Measurements from ENCODE around the gene SCUBE1.
A peak's percentile ranks its signal among the peaks of the same experiment; 100 is the strongest.

The SCUBE1 gene

GRCh38 chr22:43235445-43236409, 107.4 kb downstream of the SCUBE1 start:
- in situ Hi-C loops (cut with HindIII; ENCODE audit: low sequenced_read_pairs) = no loop called here
- H3K4me3 ChIP-seq (ENCODE audit: low read depth, low read length) = no peak overlapping the region
- no peak for DNase-seq (ENCODE audit: low read depth, low spot score)
- TF ChIP-seq CTCF (IDR thresholded peaks at IDR 0.05; ENCODE audit: low read depth, low read length) = no peak

- H3K4me3 ChIP-seq (ENCODE audit: low read depth, low read length) = no peak overlapping the region
- in situ Hi-C loops (cut with HindIII; ENCODE audit: low sequenced_read_pairs) = no loop called here
- TF ChIP-seq CTCF (IDR thresholded peaks at IDR 0.05; ENCODE audit: low read depth, low read length) = no peak
- no peak for DNase-seq (ENCODE audit: low read depth, low spot score)
Observed at GRCh38 chr22:43234264-43234988, 108.7 kb downstream of the SCUBE1 start.

- no peak for TF ChIP-seq CTCF (IDR thresholded peaks at IDR 0.05; ENCODE audit: low read depth, low read length)
Observed at GRCh38 chr22:43233529-43233928, 109.6 kb downstream of the SCUBE1 start.

GRCh38 chr22:43232445-43232844, 110.7 kb downstream of the SCUBE1 start:
- H3K4me3 ChIP-seq (ENCODE audit: low read depth, low read length) = no peak overlapping the region
- DNase-seq (ENCODE audit: low read depth, low spot score) = no peak

More at GRCh38 chr22:43233529-43233928, 109.6 kb downstream of the SCUBE1 start:
- H3K4me3 ChIP-seq (ENCODE audit: low read depth, low read length) = no peak overlapping the region
- DNase-seq (ENCODE audit: low read depth, low spot score) = no peak
- in situ Hi-C loops (cut with HindIII; ENCODE audit: low sequenced_read_pairs) = no loop called here

GRCh38 chr22:43231724-43232034, 111.5 kb downstream of the SCUBE1 start:
- in situ Hi-C loops (cut with HindIII; ENCODE audit: low sequenced_read_pairs) = no loop called here
- no peak for TF ChIP-seq CTCF (IDR thresholded peaks at IDR 0.05; ENCODE audit: low read depth, low read length)
- no peak for DNase-seq (ENCODE audit: low read depth, low spot score)
- no peak overlapping the region for H3K4me3 ChIP-seq (ENCODE audit: low read depth, low read length)

More at GRCh38 chr22:43232445-43232844, 110.7 kb downstream of the SCUBE1 start:
- TF ChIP-seq CTCF (IDR thresholded peaks at IDR 0.05; ENCODE audit: low read depth, low read length) = no peak
- in situ Hi-C loops (cut with HindIII; ENCODE audit: low sequenced_read_pairs) = no loop called here

- DNase-seq (ENCODE audit: low read depth, low spot score) = peak; percentile 30
- no peak overlapping the region for H3K4me3 ChIP-seq (ENCODE audit: low read depth, low read length)
- TF ChIP-seq CTCF (IDR thresholded peaks at IDR 0.05; ENCODE audit: low read depth, low read length) = peak; percentile 97
- in situ Hi-C loops (cut with HindIII; ENCODE audit: low sequenced_read_pairs) = no loop called here
Observed at GRCh38 chr22:43230971-43231723, 112.0 kb downstream of the SCUBE1 start.
